ENCODE measurements around the gene EMC9.

Gene EMC9

GRCh38 chr14:24141097-24141880 is at the start of gene EMC9:
Gene EMC9 (minus strand): TSS chr14:24141591. CDS start chr14:24141304, 287 bp downstream.
- DNase-seq = peak; percentile 99

DNA sequence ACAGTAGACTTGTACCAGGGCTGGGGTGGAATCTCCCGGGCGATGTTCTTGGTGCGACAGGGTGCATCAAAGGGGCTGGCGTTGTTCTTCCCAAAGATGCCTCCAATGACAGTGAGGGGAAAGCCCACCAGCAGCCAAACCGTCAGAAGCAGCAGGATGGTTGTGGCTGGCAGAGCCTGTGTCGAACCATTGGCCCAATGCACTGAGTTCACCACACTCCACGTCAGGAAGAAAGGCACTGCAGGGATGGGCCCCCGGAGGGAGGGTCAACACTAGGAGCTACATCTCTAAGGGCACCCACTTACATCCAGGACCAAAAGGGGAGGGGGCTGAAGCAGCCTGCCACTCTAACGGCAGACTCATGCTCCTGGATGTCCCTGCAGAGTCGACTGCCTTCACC is 49.0 kb upstream of the EMC9 start:
- DNase-seq = no peak

- no peak for DNase-seq
These were observed 48.1 kb upstream of the EMC9 start for GRCh38 chr14:24189460-24189859.

DNA sequence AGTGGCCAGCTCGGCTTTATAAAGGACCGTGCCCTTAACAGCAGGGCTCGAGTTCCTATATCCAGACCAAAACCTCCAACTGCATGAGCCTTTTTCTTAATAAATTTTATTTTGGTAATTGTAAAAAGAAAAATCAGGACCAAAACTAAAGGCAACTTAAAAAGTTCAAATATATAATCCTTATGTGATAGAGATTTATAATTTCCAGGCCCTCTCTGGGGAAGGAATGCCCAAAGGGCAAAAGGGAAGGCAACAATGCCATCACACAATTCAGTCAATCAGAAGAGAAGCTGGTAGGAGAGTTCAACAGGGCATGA is 47.6 kb upstream of the EMC9 start:
- no peak for DNase-seq

DNA sequence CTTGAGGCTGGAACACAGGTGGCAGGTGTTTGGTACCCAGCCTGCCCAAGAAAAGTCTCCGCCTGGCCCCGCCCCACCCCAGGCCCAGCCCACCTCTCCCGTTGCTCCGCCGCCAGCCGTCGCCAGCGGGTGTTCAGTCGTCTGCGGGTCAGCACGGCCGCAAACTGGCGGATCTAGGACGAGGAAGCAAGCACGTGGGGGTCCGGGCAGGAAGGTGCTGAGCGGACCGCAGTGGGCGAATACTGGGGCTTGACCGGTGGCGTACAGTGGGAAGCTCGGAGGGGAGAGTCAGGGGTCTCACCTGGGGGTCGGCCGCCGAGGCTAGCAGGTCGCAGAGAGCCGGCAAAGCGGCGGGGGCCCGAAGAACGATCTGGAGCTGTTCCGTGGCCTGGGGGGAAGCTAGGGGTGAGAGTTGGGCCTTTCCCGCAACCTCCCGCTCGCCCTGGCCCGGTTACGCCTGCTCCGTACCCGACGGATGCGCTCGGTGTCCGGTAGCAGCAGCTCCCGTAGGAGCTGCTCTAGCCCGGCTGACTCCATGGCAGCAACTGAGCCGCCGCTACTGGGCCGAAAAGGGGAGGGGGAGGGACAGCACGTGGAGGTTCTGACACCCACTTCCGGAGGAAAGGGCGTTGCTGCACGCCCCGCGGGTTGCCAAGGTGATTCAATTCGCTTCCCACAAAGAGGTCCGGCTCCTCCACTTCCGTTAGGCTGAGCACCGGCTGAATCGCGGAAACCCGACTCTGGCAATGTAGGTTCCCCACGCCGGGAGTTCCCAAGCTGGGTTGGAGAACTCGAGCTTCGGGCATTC is 47.1 kb upstream of the EMC9 start, which contains the start of gene IPO4:
Gene IPO4, minus strand, starts transcription at position 566 of the 808 bp plus-strand sequence. Its CDS starts 29 bp downstream, at position 537.
- DNase-seq = peak; percentile 91 to 92

- DNase-seq = no peak
These were observed 46.1 kb upstream of the EMC9 start for GRCh38 chr14:24187539-24187915.

DNA sequence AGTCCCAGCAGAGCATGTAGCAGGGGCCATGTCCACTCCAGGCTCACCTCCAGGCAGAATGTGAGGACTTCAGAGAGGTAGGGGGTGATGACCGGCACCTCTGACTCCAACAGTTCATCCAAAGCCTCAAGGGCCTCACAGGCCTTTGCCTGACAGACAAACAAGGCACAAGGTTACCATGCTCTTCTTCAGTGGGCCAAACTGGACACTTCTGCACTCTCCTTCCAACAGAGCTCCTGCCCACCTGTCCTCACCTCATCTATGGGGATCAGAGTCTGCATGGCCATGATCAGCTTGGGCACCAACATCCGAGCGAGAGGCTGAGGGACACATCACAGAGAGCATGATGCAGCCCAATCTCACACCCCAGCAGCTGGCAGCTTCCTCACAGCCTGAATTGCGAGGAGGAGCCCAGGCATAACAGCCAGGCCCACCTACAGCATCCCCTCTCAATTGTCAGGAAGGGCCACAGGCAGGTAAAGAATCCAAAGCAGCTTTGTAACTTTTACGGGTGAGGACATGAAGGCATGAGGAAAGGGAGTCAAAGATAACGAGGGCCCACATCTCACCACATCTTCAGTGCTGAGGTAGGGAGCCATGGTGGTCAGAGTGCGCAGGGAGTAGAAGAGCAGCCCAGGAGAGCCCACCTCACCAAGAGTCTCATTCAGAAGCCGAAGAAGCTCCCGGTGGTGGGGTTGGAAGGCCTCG is 45.6 kb upstream of the EMC9 start:
- DNase-seq = no peak

DNA sequence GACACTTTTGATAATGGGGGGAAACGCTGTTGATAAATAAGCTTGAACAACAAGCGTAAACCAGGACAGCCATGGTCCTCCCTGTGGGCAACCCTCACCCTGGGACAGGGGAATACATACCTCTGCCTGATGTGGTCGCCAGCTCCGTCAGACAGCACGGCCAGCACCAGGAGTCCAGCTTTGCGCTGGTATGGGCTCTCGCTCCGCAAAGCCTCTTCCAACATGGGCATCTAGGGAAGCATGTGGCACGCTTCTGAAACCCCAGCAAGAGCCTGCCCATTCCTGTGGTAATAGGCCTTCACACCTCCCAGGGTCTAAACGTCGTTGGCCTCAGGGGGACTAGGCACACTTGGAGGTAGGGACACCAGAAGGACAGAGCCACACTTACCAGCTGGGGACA is 44.4 kb upstream of the EMC9 start:
- DNase-seq = no peak

DNA sequence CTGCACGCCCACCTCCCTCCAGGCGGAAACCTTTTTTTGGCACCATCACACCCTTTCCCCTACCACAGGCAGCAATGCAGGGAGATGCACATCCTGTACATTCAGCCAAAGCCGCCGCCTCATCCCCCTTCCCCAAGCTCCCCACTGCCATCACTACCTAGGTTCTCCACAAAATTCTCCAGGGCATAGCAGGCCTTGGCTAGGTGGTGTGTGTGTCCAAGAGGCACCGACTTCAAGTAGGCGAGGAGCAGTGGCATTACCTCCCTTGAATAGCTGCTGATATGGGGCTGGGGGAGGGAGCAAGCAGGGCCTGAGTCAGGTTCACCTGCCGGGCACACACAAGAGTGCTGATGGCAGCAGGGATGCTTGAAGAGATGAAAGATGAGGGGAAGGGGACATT is 43.6 kb upstream of the EMC9 start:
- no peak for DNase-seq

- no peak for DNase-seq
These were observed 42.9 kb upstream of the EMC9 start for GRCh38 chr14:24184104-24184970.

- no peak for DNase-seq
These were observed 41.7 kb upstream of the EMC9 start for GRCh38 chr14:24183014-24183481.

- DNase-seq = no peak
These were observed 40.9 kb upstream of the EMC9 start for GRCh38 chr14:24182110-24182882.

DNA sequence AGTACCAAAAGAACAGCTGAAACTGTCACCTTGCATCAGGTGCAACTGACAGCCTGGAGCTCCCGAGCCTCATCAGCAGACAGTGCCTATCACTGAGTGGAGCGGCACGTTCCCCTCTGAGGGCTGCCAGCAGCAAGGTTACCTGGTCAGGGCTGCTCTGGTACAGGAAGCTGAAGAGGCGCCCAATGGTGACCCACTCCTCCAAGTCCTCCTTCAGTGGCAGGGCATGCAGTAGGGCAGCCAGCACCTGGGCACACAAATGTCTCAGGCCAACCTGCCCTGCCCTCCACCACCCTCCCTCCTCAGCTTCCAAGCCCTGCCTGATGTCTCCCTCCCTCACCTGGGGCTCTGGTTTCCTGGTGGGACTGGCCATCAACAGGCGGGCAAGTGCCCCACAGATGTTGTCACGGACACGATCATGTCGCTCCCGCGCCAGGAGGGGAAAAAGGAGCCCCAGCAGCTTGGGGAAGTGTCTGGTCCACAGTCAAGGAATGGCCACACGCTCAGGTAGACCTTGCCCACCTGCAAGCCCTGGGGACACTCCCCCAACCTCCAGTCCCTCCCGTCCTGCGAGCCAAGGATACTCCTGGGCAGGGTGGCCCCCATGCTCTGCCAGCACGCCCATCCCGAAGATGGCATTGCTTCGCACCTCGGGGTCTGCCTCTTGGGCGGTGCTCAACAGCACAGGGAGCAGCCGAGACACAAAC is 40.1 kb upstream of the EMC9 start:
- no peak for DNase-seq

- no peak for DNase-seq
These were observed 38.8 kb upstream of the EMC9 start for GRCh38 chr14:24179961-24180796.

DNA sequence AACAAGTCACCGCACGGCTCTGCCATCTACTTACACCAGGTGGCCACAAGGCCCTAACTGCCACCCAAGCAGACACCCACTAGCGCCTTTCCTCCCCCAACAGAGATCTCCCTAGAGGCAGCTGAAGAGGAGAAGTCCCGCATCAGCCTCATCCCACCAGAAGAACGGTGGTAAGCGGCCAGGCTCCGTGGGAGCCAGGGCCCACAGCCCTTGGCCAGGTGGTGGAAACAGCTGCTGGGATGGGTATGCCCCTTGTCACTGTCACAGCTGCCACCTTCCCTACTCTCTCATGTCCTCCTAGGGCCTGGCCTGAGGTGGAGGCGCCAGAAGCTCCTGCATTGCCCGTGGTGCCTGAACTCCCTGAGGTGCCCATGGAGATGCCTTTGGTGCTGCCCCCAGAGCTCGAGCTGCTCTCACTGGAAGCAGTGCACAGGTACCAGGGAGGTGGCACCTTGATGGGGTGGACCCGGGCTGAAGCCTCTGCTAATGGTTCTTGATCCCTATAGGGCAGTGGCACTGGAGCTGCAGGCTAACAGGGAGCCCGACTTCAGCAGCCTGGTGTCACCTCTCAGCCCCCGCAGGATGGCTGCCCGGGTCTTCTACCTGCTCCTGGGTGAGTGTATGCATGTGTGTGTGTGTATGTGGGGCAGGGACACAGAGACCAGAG is 38.0 kb upstream of the EMC9 start:
- DNase-seq = no peak

DNA sequence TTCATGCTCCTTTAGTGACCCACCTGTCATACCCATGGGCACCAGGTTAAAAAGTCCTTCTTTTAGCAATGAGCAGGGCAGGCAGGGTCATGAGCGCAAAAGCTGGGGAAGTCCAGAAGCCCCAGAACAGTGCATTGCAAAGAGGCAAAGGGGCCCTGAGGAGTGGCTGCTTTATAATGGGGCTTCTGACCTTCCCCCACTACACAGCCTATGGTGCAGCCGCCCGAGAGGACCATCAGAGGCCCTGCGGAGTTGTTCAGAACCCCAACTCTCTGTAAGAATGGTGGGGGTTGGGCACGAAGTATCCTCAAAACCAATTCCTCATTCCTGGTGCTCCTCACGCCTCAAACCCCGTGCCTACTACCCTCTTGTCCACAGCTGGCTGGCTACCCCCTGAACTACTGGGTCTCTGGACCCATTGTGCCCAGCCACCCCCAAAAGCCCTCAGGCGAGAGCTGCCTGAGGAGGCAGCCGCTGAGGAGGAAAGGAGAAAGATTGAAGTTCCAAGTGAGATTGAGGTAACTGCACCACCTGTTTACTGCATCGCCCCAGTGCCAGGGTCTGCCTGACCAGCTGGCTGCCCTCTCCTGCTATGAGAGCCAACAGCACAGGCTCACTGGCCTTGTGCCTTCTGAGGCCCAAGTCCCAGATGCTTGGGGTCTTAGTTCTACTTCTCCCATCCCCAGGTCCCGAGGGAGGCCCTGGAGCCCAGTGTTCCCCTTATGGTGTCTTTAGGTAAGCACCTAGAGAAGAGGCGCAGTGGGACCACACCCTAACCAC is 37.2 kb upstream of the EMC9 start:
- DNase-seq = no peak

- no peak for DNase-seq
These were observed 36.5 kb upstream of the EMC9 start for GRCh38 chr14:24177891-24178290.

GRCh38 chr14:24177041-24177825 is 35.8 kb upstream of the EMC9 start:
- no peak for DNase-seq

Data from stimulated activated CD4-positive, alpha-beta T cell treated with anti-CD3 and anti-CD28 coated beads, Interleukin-2, amount 100 ng/mL, for 48 hours (primary cell).